Large intestine (tissue), 3 donors: ENCODE measurements around the gene CRIP3. TPM values are rescaled to one million over a fixed set of nuclear protein-coding genes. Genes with fewer than 3 reads are reported as not detected.
"Not testable (repeated sequence)": the region's sequence is repeated elsewhere in the genome, so short reads cannot be mapped to it uniquely, and the experiment has no call there.

Experiments
- DNase-seq, 2 donors: peaks; one replicate each; pipeline versions ENCODE4 v3.0.0 to v3.0.0-alpha.2; 2013
- H3K27ac ChIP-seq: one replicate; pipeline ENCODE4 v1.5.1; 2013; ENCODE audit warnings: low read length
- H3K27me3 ChIP-seq: 2 replicates; pipeline ENCODE4 v1.6.1; 2013; ENCODE audit warnings: low read length; ENCODE audit not compliant: control insufficient read depth, insufficient read depth
- H3K36me3 ChIP-seq: 2 replicates; pipeline ENCODE4 v1.6.1; 2013; ENCODE audit warnings: low read length; ENCODE audit not compliant: control insufficient read depth, insufficient read depth
- H3K4me1 ChIP-seq: one replicate; pipeline ENCODE4 v1.6.1; 2013; ENCODE audit warnings: low read length; ENCODE audit not compliant: control insufficient read depth, insufficient read depth
- H3K4me3 ChIP-seq: one replicate; pipeline ENCODE4 v1.5.1; 2013; ENCODE audit warnings: low read length
- H3K9me3 ChIP-seq: one replicate; pipeline ENCODE4 v1.6.1; 2013; ENCODE audit warnings: mild to moderate bottlenecking, low read depth, low read length, moderate library complexity; ENCODE audit not compliant: control insufficient read depth
- WGBS: methylation state at CpG from one replicate; pipeline ENCODE4 v1.1.5; 2013; ENCODE audit warnings: low lambda C conversion rate; ENCODE audit not compliant: insufficient coverage; 5-methylcytosine and 5-hydroxymethylcytosine counted together
- polyA plus RNA-seq: library from polyadenylated mRNA; unstranded; fragments of 120-200 nt; gene quantifications from one replicate; pipeline ENCODE4 v1.2.1, GENCODE V29; 2013

Gene CRIP3
- polyA plus RNA-seq, 1 donor: 8.4 TPM

- 83% methylated on average over 1 of the region's 5 CpGs for WGBS
- Histone ChIP-seq H3K27me3 (peaks cover 5% of the 10 kb centered on the region), H3K36me3 (no peaks in the 10 kb centered on the region), H3K4me3 (no peak overlapping the region), H3K9me3 (no peaks in the 10 kb centered on the region), H3K27ac (no peak overlapping the region), H3K4me1 (peaks cover 12% of the 10 kb centered on the region)
- no peak for DNase-seq
These were observed 1.1 kb downstream of the CRIP3 start for GRCh38 chr6:43307451-43308100.

GRCh38 chr6:43306086-43306485, 2.5 kb downstream of the CRIP3 start:
- H3K27ac ChIP-seq: no peak overlapping the region
- H3K9me3 ChIP-seq: no peaks in the 10 kb centered on the region
- no peak overlapping the region for H3K4me3 ChIP-seq
- H3K36me3 ChIP-seq: no peaks in the 10 kb centered on the region
- no CpG with 5 or more reads among the region's 7 CpGs for WGBS
- peaks cover 19% of the 10 kb centered on the region for H3K4me1 ChIP-seq
- no peak for DNase-seq
- peaks cover 5% of the 10 kb centered on the region for H3K27me3 ChIP-seq

GRCh38 chr6:43304882-43305281, 3.7 kb downstream of the CRIP3 start:
- DNase-seq: no peak
- no CpG with 5 or more reads among the region's 2 CpGs for WGBS
- peaks cover 5% of the 10 kb centered on the region for H3K27me3 ChIP-seq

GRCh38 chr6:43304361-43304760, 4.3 kb downstream of the CRIP3 start:
- peaks cover 19% of the 10 kb centered on the region for H3K4me1 ChIP-seq
- DNase-seq: no peak
- WGBS: no CpG with 5 or more reads among the region's 3 CpGs

More at GRCh38 chr6:43304882-43305281, 3.7 kb downstream of the CRIP3 start:
- H3K36me3 ChIP-seq: no peaks in the 10 kb centered on the region
- peaks cover 19% of the 10 kb centered on the region for H3K4me1 ChIP-seq
- H3K27ac ChIP-seq: no peak overlapping the region
- H3K9me3 ChIP-seq: no peaks in the 10 kb centered on the region
- H3K4me3 ChIP-seq: no peak overlapping the region

GRCh38 chr6:43303751-43304331, 4.8 kb downstream of the CRIP3 start:
- Histone ChIP-seq H3K27me3 (peaks cover 2% of the 10 kb centered on the region), H3K36me3 (no peaks in the 10 kb centered on the region), H3K4me3 (no peak overlapping the region), H3K9me3 (no peaks in the 10 kb centered on the region), H3K27ac (no peak overlapping the region), H3K4me1 (peaks cover 19% of the 10 kb centered on the region)
- no CpG with 5 or more reads among the region's 8 CpGs for WGBS
- no peak for DNase-seq

More at GRCh38 chr6:43304361-43304760, 4.3 kb downstream of the CRIP3 start:
- H3K36me3 ChIP-seq: no peaks in the 10 kb centered on the region
- H3K4me3 ChIP-seq: no peak overlapping the region
- H3K27me3 ChIP-seq: peaks cover 5% of the 10 kb centered on the region
- no peak overlapping the region for H3K27ac ChIP-seq
- no peaks in the 10 kb centered on the region for H3K9me3 ChIP-seq

GRCh38 chr6:43303006-43303405, 5.6 kb downstream of the CRIP3 start:
- no CpG with 5 or more reads among the region's 11 CpGs for WGBS
- peak; percentile 78 to 88 for DNase-seq
- H3K9me3 ChIP-seq, H3K4me3 ChIP-seq, H3K27me3 ChIP-seq, H3K36me3 ChIP-seq: not testable (repeated sequence)
- Histone ChIP-seq H3K4me1 (peaks cover 18% of the 10 kb centered on the region), H3K27ac (peak overlapping the region; percentile 32)

- no peaks in the 10 kb centered on the region for H3K9me3 ChIP-seq
- no peak overlapping the region for H3K4me3 ChIP-seq
- H3K27ac ChIP-seq: no peak overlapping the region
- DNase-seq: no peak
- H3K4me1 ChIP-seq: peaks cover 25% of the 10 kb centered on the region
- no peaks in the 10 kb centered on the region for H3K27me3 ChIP-seq
- no peaks in the 10 kb centered on the region for H3K36me3 ChIP-seq
- WGBS: no CpG with 5 or more reads among the region's 19 CpGs
These were observed 6.5 kb downstream of the CRIP3 start for GRCh38 chr6:43302126-43302525.

- no peak for DNase-seq
- no CpG with 5 or more reads among the region's 15 CpGs for WGBS
- no peaks in the 10 kb centered on the region for H3K36me3 ChIP-seq
- no peaks in the 10 kb centered on the region for H3K27me3 ChIP-seq
- H3K9me3 ChIP-seq: no peaks in the 10 kb centered on the region
- H3K4me3 ChIP-seq: no peak overlapping the region
- peaks cover 28% of the 10 kb centered on the region for H3K4me1 ChIP-seq
- H3K27ac ChIP-seq: no peak overlapping the region
These were observed 7.3 kb downstream of the CRIP3 start for GRCh38 chr6:43301081-43301870.

- no peaks in the 10 kb centered on the region for H3K27me3 ChIP-seq
- peaks cover 28% of the 10 kb centered on the region for H3K4me1 ChIP-seq
- no peaks in the 10 kb centered on the region for H3K9me3 ChIP-seq
- H3K27ac ChIP-seq: no peak overlapping the region
- WGBS: 76% methylated on average over 2 of the region's 18 CpGs
- no peak overlapping the region for H3K4me3 ChIP-seq
- no peaks in the 10 kb centered on the region for H3K36me3 ChIP-seq
- DNase-seq: no peak
These were observed 9.0 kb downstream of the CRIP3 start for GRCh38 chr6:43299338-43300293.
